BLaER1 (cell line): ENCODE data around the gene FAM76A.
"Not testable (repeated sequence)": the region's sequence is repeated elsewhere in the genome, so short reads cannot be mapped to it uniquely, and the experiment has no call there.

Experiments
- H3K27ac ChIP-seq: shearing (Covaris generic); formaldehyde crosslinking; 2 replicates; pipeline ENCODE4 v1.8.1; 2022
- H3K27me3 ChIP-seq: shearing (Covaris generic); formaldehyde crosslinking; 2 replicates; pipeline ENCODE4 v1.8.1; 2022
- H3K36me3 ChIP-seq: shearing (Covaris generic); formaldehyde crosslinking; 2 replicates; pipeline ENCODE4 v1.8.1; 2022
- H3K4me1 ChIP-seq: shearing (Covaris generic); formaldehyde crosslinking; 2 replicates; pipeline ENCODE4 v1.8.1; 2022
- H3K4me2 ChIP-seq: shearing (Covaris generic); formaldehyde crosslinking; 2 replicates; pipeline ENCODE4 v1.8.1; 2022
- H3K4me3 ChIP-seq: shearing (Covaris generic); formaldehyde crosslinking; 2 replicates; pipeline ENCODE4 v1.8.1; 2022
- H3K9ac ChIP-seq: shearing (Covaris generic); formaldehyde crosslinking; 2 replicates; pipeline ENCODE4 v1.8.1; 2022
- H3K9me3 ChIP-seq: shearing (Covaris generic); formaldehyde crosslinking; 2 replicates; pipeline ENCODE4 v1.8.1; 2022
- H4K20me1 ChIP-seq: shearing (Covaris generic); formaldehyde crosslinking; 2 replicates; pipeline ENCODE4 v1.8.1; 2022
- Cebpa-rat ChIP-seq: shearing (Covaris generic); IDR thresholded peaks from 2 replicates; pipeline ENCODE4 v1.8.1; 2022

Gene FAM76A

GRCh38 chr1:27773826-27774445, 48.2 kb downstream of the FAM76A start:
- Histone ChIP-seq H3K27me3 (no peaks in the 10 kb centered on the region), H3K4me1 (peaks cover 20% of the 10 kb centered on the region), H3K4me3 (peak overlapping the region; percentile 100), H3K27ac (peak overlapping the region; percentile 82), H3K4me2 (peak overlapping the region; percentile 87), H3K9ac (peak overlapping the region; percentile 92), H3K9me3 (no peaks in the 10 kb centered on the region), H4K20me1 (peaks cover 57% of the 10 kb centered on the region), H3K36me3 (peaks cover 19% of the 10 kb centered on the region; the same call in 1 of the 2 replicates)
- no peak for TF ChIP-seq Cebpa-rat

- Histone ChIP-seq H3K9me3 (no peaks in the 10 kb centered on the region), H4K20me1 (peaks cover 64% of the 10 kb centered on the region), H3K4me3 (peak overlapping the region; percentile 100; the same call in 1 of the 2 replicates), H3K36me3 (peaks cover 19% of the 10 kb centered on the region; the same call in 1 of the 2 replicates), H3K4me2 (peak overlapping the region; percentile 87), H3K4me1 (peaks cover 20% of the 10 kb centered on the region), H3K9ac (peak overlapping the region; percentile 92), H3K27me3 (no peaks in the 10 kb centered on the region), H3K27ac (no peak overlapping the region)
- no peak for TF ChIP-seq Cebpa-rat
Measured at GRCh38 chr1:27774654-27775053, 48.9 kb downstream of the FAM76A start.

GRCh38 chr1:27775336-27775735, 49.6 kb downstream of the FAM76A start:
- Histone ChIP-seq H3K36me3 (peaks cover 22% of the 10 kb centered on the region), H4K20me1 (peaks cover 71% of the 10 kb centered on the region), H3K4me1 (peaks cover 20% of the 10 kb centered on the region)
- H3K9ac ChIP-seq, H3K4me2 ChIP-seq, H3K27me3 ChIP-seq, H3K27ac ChIP-seq, H3K9me3 ChIP-seq, H3K4me3 ChIP-seq: not testable (repeated sequence)

- Histone ChIP-seq H3K4me1 (peaks cover 20% of the 10 kb centered on the region), H4K20me1 (peaks cover 81% of the 10 kb centered on the region), H3K36me3 (peaks cover 30% of the 10 kb centered on the region)
- not testable (repeated sequence) for H3K27me3 ChIP-seq, H3K4me3 ChIP-seq, H3K9ac ChIP-seq, H3K9me3 ChIP-seq, H3K4me2 ChIP-seq, H3K27ac ChIP-seq
Measured at GRCh38 chr1:27776276-27776675, 50.5 kb downstream of the FAM76A start.

GRCh38 chr1:27778056-27778455, 52.3 kb downstream of the FAM76A start:
- no peak overlapping the region for H3K27ac ChIP-seq

GRCh38 chr1:27779122-27779521, 53.4 kb downstream of the FAM76A start:
- Histone ChIP-seq H3K4me2 (no peak overlapping the region), H3K4me1 (peaks cover 6% of the 10 kb centered on the region), H3K36me3 (peaks cover 34% of the 10 kb centered on the region), H3K27ac (no peak overlapping the region), H3K27me3 (no peaks in the 10 kb centered on the region), H3K4me3 (no peak overlapping the region), H4K20me1 (peaks cover 97% of the 10 kb centered on the region), H3K9ac (no peak overlapping the region), H3K9me3 (no peaks in the 10 kb centered on the region)
- TF ChIP-seq Cebpa-rat = no peak

More at GRCh38 chr1:27778056-27778455, 52.3 kb downstream of the FAM76A start:
- H3K27me3 ChIP-seq = no peaks in the 10 kb centered on the region
- no peak overlapping the region for H3K4me3 ChIP-seq
- no peaks in the 10 kb centered on the region for H3K9me3 ChIP-seq
- H3K36me3 ChIP-seq = peaks cover 34% of the 10 kb centered on the region
- no peak for TF ChIP-seq Cebpa-rat
- no peak overlapping the region for H3K4me2 ChIP-seq
- H3K4me1 ChIP-seq = peaks cover 10% of the 10 kb centered on the region
- peaks cover 96% of the 10 kb centered on the region for H4K20me1 ChIP-seq
- 0 out of 2 replicates have a peak overlapping the region, but pooled peaks have one; percentile 7 for H3K9ac ChIP-seq

- Histone ChIP-seq H3K27me3 (no peaks in the 10 kb centered on the region), H3K9me3 (no peaks in the 10 kb centered on the region), H3K27ac (no peak overlapping the region), H3K9ac (no peak overlapping the region), H3K36me3 (peaks cover 15% of the 10 kb centered on the region), H4K20me1 (peaks cover 97% of the 10 kb centered on the region), H3K4me2 (no peak overlapping the region), H3K4me1 (no peaks in the 10 kb centered on the region), H3K4me3 (no peak overlapping the region)
- TF ChIP-seq Cebpa-rat = no peak
Measured at GRCh38 chr1:27782950-27783349, 57.2 kb downstream of the FAM76A start.

- H3K27me3 ChIP-seq = no peaks in the 10 kb centered on the region
- no peak overlapping the region for H3K4me3 ChIP-seq
- peaks cover 9% of the 10 kb centered on the region; the same call in 1 of the 2 replicates for H3K4me1 ChIP-seq
- peaks cover 21% of the 10 kb centered on the region for H3K36me3 ChIP-seq
- H3K9me3 ChIP-seq = no peaks in the 10 kb centered on the region
- no peak overlapping the region for H3K9ac ChIP-seq
- H3K27ac ChIP-seq = no peak overlapping the region
- TF ChIP-seq Cebpa-rat = no peak
- peaks cover 96% of the 10 kb centered on the region for H4K20me1 ChIP-seq
- H3K4me2 ChIP-seq = no peak overlapping the region
Measured at GRCh38 chr1:27784700-27785099, 58.9 kb downstream of the FAM76A start.

- peaks cover 84% of the 10 kb centered on the region for H4K20me1 ChIP-seq
- H3K27ac ChIP-seq = no peak overlapping the region
- H3K4me1 ChIP-seq = peaks cover 10% of the 10 kb centered on the region; the same call in 1 of the 2 replicates
- no peak for TF ChIP-seq Cebpa-rat
- no peak overlapping the region for H3K9ac ChIP-seq
- H3K9me3 ChIP-seq = peaks cover 4% of the 10 kb centered on the region; the same call in 1 of the 2 replicates
- no peak overlapping the region for H3K4me3 ChIP-seq
- peaks cover 25% of the 10 kb centered on the region for H3K36me3 ChIP-seq
- no peak overlapping the region for H3K4me2 ChIP-seq
- H3K27me3 ChIP-seq = no peaks in the 10 kb centered on the region
Measured at GRCh38 chr1:27785781-27786455, 60.2 kb downstream of the FAM76A start.

- H4K20me1 ChIP-seq = peaks cover 67% of the 10 kb centered on the region
- H3K36me3 ChIP-seq = peaks cover 34% of the 10 kb centered on the region
- H3K4me3 ChIP-seq = no peak overlapping the region
- no peak overlapping the region for H3K9ac ChIP-seq
- peaks cover 4% of the 10 kb centered on the region; the same call in 1 of the 2 replicates for H3K9me3 ChIP-seq
- no peaks in the 10 kb centered on the region for H3K27me3 ChIP-seq
- no peak overlapping the region for H3K4me2 ChIP-seq
- H3K4me1 ChIP-seq = peaks cover 10% of the 10 kb centered on the region; the same call in 1 of the 2 replicates
- TF ChIP-seq Cebpa-rat = no peak
- no peak overlapping the region for H3K27ac ChIP-seq
Measured at GRCh38 chr1:27787895-27788294, 62.1 kb downstream of the FAM76A start.
